T-cell (primary cell): Measurements from ENCODE around the gene FLOT2. TPM values are rescaled to one million over a fixed set of nuclear protein-coding genes. Genes with fewer than 3 reads are reported as not detected.

Experiments
- ATAC-seq, 4 experiments: fragments of 200-7000 bp in 3 of 4; fragments of 150-1000 bp in 1 of 4; cut with Tn5 transposase; replicated peaks in 1 of 4; 1 replicate in 3 of 4; 2 replicates in 1 of 4; pipeline ENCODE4 v1.10.0; 2021; ENCODE audit warnings: moderate library complexity in 3 of 4, mild to moderate bottlenecking in 2 of 4, moderate number of reproducible peaks in 1 of 4
- CTCF ChIA-PET, 2 donors: fragments of 300-600 bp; sonication (Branson Sonifier 250); formaldehyde crosslinking; loops; one replicate each; lab custom pipeline; 2022; ENCODE audit warnings: antibody characterized with exemption in 2 of 2; lab: Charles Lee
- POLR2A ChIA-PET, 2 donors: fragments of 300-600 bp; sonication (Branson Sonifier 250); formaldehyde crosslinking; loops; one replicate each; lab custom pipeline; 2022; ENCODE audit warnings: antibody characterized with exemption in 2 of 2; lab: Charles Lee
- DNase-seq, 35 experiments: peaks; one replicate each; pipeline versions ENCODE4 v3.0.0 to v3.0.0-alpha.2; 2013 to 2023
- H3K27ac ChIP-seq: one replicate; pipeline ENCODE4 v1.5.1; 2013; ENCODE audit warnings: low read length
- H3K27me3 ChIP-seq, 2 experiments: replicated peaks in 1 of 2; 1 replicate in 1 of 2; 2 replicates in 1 of 2; pipeline versions ENCODE4 v1.6.1 to v1.7.0; 2013; ENCODE audit warnings: low read length in 1 of 2, mixed read lengths in 1 of 2; ENCODE audit not compliant: control insufficient read depth in 2 of 2, insufficient read depth in 2 of 2; ENCODE audit errors: extremely low read depth in 1 of 2
- H3K36me3 ChIP-seq, 2 donors: 1 replicate in 1 of 2; 2 replicates in 1 of 2; pipeline versions ENCODE4 v1.6.1 to v1.7.0; 2013; ENCODE audit warnings: low read length in 1 of 2; ENCODE audit not compliant: control insufficient read depth in 2 of 2, insufficient read depth in 1 of 2; ENCODE audit errors: extremely low read depth in 1 of 2
- H3K4me1 ChIP-seq, 2 experiments: 1 replicate in 1 of 2; 2 replicates in 1 of 2; pipeline versions ENCODE4 v1.6.1 to v1.7.0; 2013; ENCODE audit warnings: low read length in 2 of 2, mixed read lengths in 1 of 2; ENCODE audit not compliant: insufficient read depth in 2 of 2, control insufficient read depth in 1 of 2; ENCODE audit errors: extremely low read depth in 1 of 2
- H3K4me3 ChIP-seq, 2 donors: 1 replicate in 1 of 2; 2 replicates in 1 of 2; pipeline versions ENCODE4 v1.5.1 to v1.7.0; 2013; ENCODE audit warnings: mild to moderate bottlenecking in 2 of 2, low read length in 1 of 2, moderate library complexity in 1 of 2; ENCODE audit not compliant: control insufficient read depth in 1 of 2; ENCODE audit errors: extremely low read depth in 1 of 2
- H3K9me3 ChIP-seq: 2 replicates; pipeline ENCODE4 v1.7.0; 2013
- H3K27ac Mint-ChIP-seq, 2 donors: one replicate each; pipeline ENCODE4 v1.8.0; 2020 to 2021; ENCODE audit warnings: mild to moderate bottlenecking in 2 of 2, mixed read lengths in 2 of 2
- H3K27me3 Mint-ChIP-seq, 2 donors: one replicate each; pipeline ENCODE4 v1.8.0; 2021 to 2022; ENCODE audit warnings: mixed read lengths in 2 of 2
- H3K36me3 Mint-ChIP-seq: one replicate; pipeline ENCODE4 v1.8.0; 2021; ENCODE audit warnings: mixed read lengths
- H3K4me1 Mint-ChIP-seq, 3 donors: one replicate each; pipeline ENCODE4 v1.8.0; 2020 to 2022; ENCODE audit warnings: mixed read lengths in 3 of 3, mild to moderate bottlenecking in 1 of 3
- H3K4me3 Mint-ChIP-seq, 3 donors: one replicate each; pipeline ENCODE4 v1.8.0; 2020 to 2022; ENCODE audit warnings: mild to moderate bottlenecking in 3 of 3, mixed read lengths in 3 of 3, moderate library complexity in 3 of 3
- H3K9me3 Mint-ChIP-seq, 3 donors: one replicate each; pipeline ENCODE4 v1.8.0; 2020 to 2022; ENCODE audit warnings: mixed read lengths in 3 of 3
- WGBS: methylation state at CpG from one replicate; pipeline ENCODE4 v1.1.5; 2013; ENCODE audit warnings: missing lambda C conversion rate; ENCODE audit not compliant: insufficient coverage; 5-methylcytosine and 5-hydroxymethylcytosine counted together
- total RNA-seq, 35 experiments: library from RNA in 6 of 35; stranded (reverse) in 6 of 35; fragments of 120-200 nt in 1 of 35; gene quantifications; one replicate each; pipeline versions ENCODE4 v1.2.1 to v1.2.4 and lab custom pipeline; 2013 to 2026

The FLOT2 gene
- total RNA-seq, 5 donors from 2014 or later (not counting 1 experiment from before 2014, with no cell fraction given), result 138 to 256 (median 235) TPM

- no peak for ATAC-seq
- Mint-ChIP-seq H3K36me3 (no peaks in the 10 kb centered on the region), H3K4me1 (peaks cover 3 to 6% (median 4%) of the 10 kb centered on the region in 3 donors), H3K27ac (no peak overlapping the region), H3K4me3 (no peak overlapping the region), H3K9me3 (no peaks in the 10 kb centered on the region), H3K27me3 (no peaks in the 10 kb centered on the region)
- Histone ChIP-seq H3K36me3 (peaks cover 0 to 7% of the 10 kb centered on the region in 2 donors), H3K4me1 (peaks cover 4 to 7% of the 10 kb centered on the region in 2 experiments), H3K4me3 (no peak overlapping the region), H3K27ac (no peak overlapping the region), H3K9me3 (no peaks in the 10 kb centered on the region), H3K27me3 (no peaks in the 10 kb centered on the region)
- 82% methylated on average over 7 of the region's 13 CpGs for WGBS
- no peak for DNase-seq
- CTCF ChIA-PET, result interaction anchor here in 1 of 2 donors (0.7 kb wide), 1 partner anchor 36 kb away, joined by 3 read pairs; the partner anchor contains the start of gene DHRS13
- POLR2A ChIA-PET, result no interaction called here
Observed at GRCh38 chr17:28865946-28866752, 31.4 kb downstream of the FLOT2 start.

- ATAC-seq, result no peak
- Histone ChIP-seq H3K4me3 (no peak overlapping the region), H3K9me3 (no peaks in the 10 kb centered on the region), H3K36me3 (peaks cover 6 to 15% of the 10 kb centered on the region in 2 donors), H3K27ac (no peak overlapping the region), H3K4me1 (no peaks in the 10 kb centered on the region), H3K27me3 (no peaks in the 10 kb centered on the region)
- Mint-ChIP-seq H3K36me3 (peaks cover 6% of the 10 kb centered on the region), H3K27me3 (no peaks in the 10 kb centered on the region), H3K4me3 (no peak overlapping the region), H3K27ac (no peak overlapping the region), H3K9me3 (no peaks in the 10 kb centered on the region), H3K4me1 (peaks cover 0 to 3% (median 0%) of the 10 kb centered on the region in 3 donors)
- ChIA-PET POLR2A (interaction anchor here (0.5 to 0.6 kb wide), 2 partner anchors 72 to 265 kb away, joined by 4 to 6 read pairs; no protein-coding TSS in a partner anchor), CTCF (interaction anchor here in 1 of 2 donors (0.6 kb wide), 1 partner anchor 56 kb away, joined by 3 read pairs; no protein-coding TSS in a partner anchor)
- DNase-seq, result no peak
- 92% methylated on average over 3 of the region's 11 CpGs for WGBS
Observed at GRCh38 chr17:28864991-28865849, 32.3 kb downstream of the FLOT2 start.

GRCh38 chr17:28863953-28864352, 33.6 kb downstream of the FLOT2 start:
- Mint-ChIP-seq H3K27ac (no peak overlapping the region), H3K27me3 (no peaks in the 10 kb centered on the region), H3K36me3 (peaks cover 9% of the 10 kb centered on the region), H3K4me3 (no peak overlapping the region), H3K4me1 (peaks cover 0 to 3% (median 0%) of the 10 kb centered on the region in 3 donors), H3K9me3 (no peaks in the 10 kb centered on the region)
- Histone ChIP-seq H3K36me3 (peaks cover 13 to 24% of the 10 kb centered on the region in 2 donors), H3K4me1 (no peaks in the 10 kb centered on the region), H3K27me3 (no peaks in the 10 kb centered on the region), H3K27ac (no peak overlapping the region), H3K4me3 (no peak overlapping the region), H3K9me3 (no peaks in the 10 kb centered on the region)
- ChIA-PET CTCF (interaction anchor here in 1 of 2 donors (0.7 kb wide), 1 partner anchor 37 kb away, joined by 3 read pairs; no protein-coding TSS in a partner anchor), POLR2A (no interaction called here)
- no peak for ATAC-seq
- DNase-seq, result no peak
- WGBS, result no CpG with 5 or more reads among the region's 1 CpG

GRCh38 chr17:28862561-28862960, 35.0 kb downstream of the FLOT2 start:
- DNase-seq, result no peak
- POLR2A ChIA-PET, result interaction anchor here (0.6 kb wide), 2 partner anchors 143 kb away, joined by 3 to 4 read pairs; partner anchors contain the start of gene RPL23A (in 1 of the 2)
- H3K27ac Mint-ChIP-seq, result no peak overlapping the region
- Histone ChIP-seq H3K36me3 (peaks cover 21 to 38% of the 10 kb centered on the region in 2 donors), H3K27me3 (no peaks in the 10 kb centered on the region), H3K4me1 (no peaks in the 10 kb centered on the region), H3K4me3 (no peak overlapping the region), H3K27ac (no peak overlapping the region), H3K9me3 (no peaks in the 10 kb centered on the region)
- H3K36me3 Mint-ChIP-seq, result peaks cover 20% of the 10 kb centered on the region
- ATAC-seq, result no peak
- WGBS, result no CpG with 5 or more reads among the region's 3 CpGs
- no peak overlapping the region for H3K4me3 Mint-ChIP-seq
- CTCF ChIA-PET, result no interaction called here
- no peaks in the 10 kb centered on the region for H3K27me3 Mint-ChIP-seq
- H3K9me3 Mint-ChIP-seq, result no peaks in the 10 kb centered on the region
- H3K4me1 Mint-ChIP-seq, result peaks cover 0 to 3% (median 0%) of the 10 kb centered on the region in 3 donors

GRCh38 chr17:28861393-28862203, 35.9 kb downstream of the FLOT2 start:
- Mint-ChIP-seq H3K9me3 (no peaks in the 10 kb centered on the region), H3K4me3 (no peak overlapping the region), H3K27ac (no peak overlapping the region), H3K36me3 (peaks cover 24% of the 10 kb centered on the region), H3K27me3 (no peaks in the 10 kb centered on the region), H3K4me1 (peaks cover 0 to 3% (median 0%) of the 10 kb centered on the region in 3 donors)
- Histone ChIP-seq H3K27ac (no peak overlapping the region), H3K9me3 (no peaks in the 10 kb centered on the region), H3K27me3 (no peaks in the 10 kb centered on the region), H3K4me3 (no peak overlapping the region), H3K4me1 (no peaks in the 10 kb centered on the region), H3K36me3 (peaks cover 21 to 38% of the 10 kb centered on the region in 2 donors)
- DNase-seq (no peak), ATAC-seq (no peak)
- POLR2A ChIA-PET, result no interaction called here
- CTCF ChIA-PET, result interaction anchor here (0.6 kb wide), 3 partner anchors 44 to 105 kb away, joined by 3 to 5 read pairs (median 3); no protein-coding TSS in a partner anchor
- WGBS, result 84% methylated on average over 3 of the region's 8 CpGs
